Measurements from ENCODE around the gene SF1.

SF1 gene

DNA sequence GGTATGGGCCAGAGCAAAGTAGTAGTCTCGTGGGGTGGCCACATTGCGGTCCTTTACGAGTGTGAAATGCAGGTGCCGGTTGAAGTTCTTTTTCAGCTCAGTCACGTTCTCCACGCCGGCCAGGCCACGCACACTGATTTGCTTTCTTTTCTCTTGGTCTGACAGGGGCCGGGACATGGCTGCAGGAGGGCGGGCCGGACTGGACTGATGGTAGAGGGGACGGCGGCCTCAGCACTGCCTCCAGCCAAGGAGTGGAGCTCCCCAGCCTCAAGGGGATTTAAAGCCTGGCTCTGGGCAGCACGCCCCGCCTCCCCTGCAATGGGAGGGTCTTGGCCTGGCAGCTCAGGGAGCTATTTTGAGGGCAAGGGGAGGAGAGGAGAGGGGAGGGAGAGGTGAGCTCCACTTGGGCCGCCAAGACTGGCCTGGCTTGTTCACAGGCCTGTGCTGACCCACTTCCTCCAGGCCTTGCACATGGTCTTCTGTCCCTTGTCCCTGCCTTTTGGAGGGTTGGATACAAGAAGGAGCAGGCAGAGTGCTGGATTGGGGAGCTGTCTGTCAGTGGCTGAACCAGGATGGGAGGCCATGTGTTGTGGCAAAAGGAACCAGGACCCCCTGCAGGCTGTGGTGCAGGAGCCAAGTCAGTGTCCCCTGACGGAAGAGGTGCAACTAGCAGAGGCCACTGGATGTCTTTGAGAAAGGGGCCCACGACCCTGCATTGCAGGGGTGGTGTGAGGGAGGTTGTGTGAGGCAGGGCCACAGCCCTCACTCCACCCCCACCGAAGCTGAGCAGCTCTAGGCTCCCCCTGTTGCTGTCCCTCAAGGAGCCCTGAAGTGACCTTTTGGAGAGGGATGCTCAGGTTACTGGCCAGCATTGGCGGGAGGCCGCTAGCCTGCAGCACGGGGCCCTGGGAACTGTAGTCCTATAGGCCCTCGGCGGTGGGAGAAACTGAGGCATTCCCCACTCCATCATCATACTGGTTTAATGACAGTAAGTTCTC is 18.3 kb downstream of the SF1 start, which contains the start of gene PYGM:
TSS of gene PYGM (minus strand) at position 253 of the 998 bp plus-strand sequence. CDS start at position 177, 76 bp downstream.
- H3K4me2 ChIP-seq (ENCODE audit: low read length), result no peak within 1 kb of the TSS
- H3K27me3 ChIP-seq (ENCODE audit: low read depth, low read length), result no peaks in the 10 kb centered on the region
- H3K4me3 ChIP-seq (ENCODE audit: low read length), result no peak within 1 kb of the TSS
- H3K79me2 ChIP-seq (ENCODE audit: low read length), result peaks cover 4% of the 10 kb centered on the region; the same call in 1 of the 2 replicates
- H3K36me3 ChIP-seq (replicated peaks; ENCODE audit: low read depth, low read length), result peaks cover 29% of the 10 kb centered on the region
- no peaks in the 10 kb centered on the region for H3K9me3 ChIP-seq (ENCODE audit: insufficient read depth, low read length)
- no peak within 1 kb of the TSS for H3K9ac ChIP-seq (ENCODE audit: low read length)
- H2AFZ ChIP-seq (ENCODE audit: low read depth, low read length), result no peak within 1 kb of the TSS
- H3K27ac ChIP-seq (ENCODE audit: low read length), result no peak within 1 kb of the TSS; the same call in 1 of the 2 replicates
- no peaks in the 10 kb centered on the region for H3K4me1 ChIP-seq (ENCODE audit: low read length)
- H4K20me1 ChIP-seq (ENCODE audit: insufficient read depth, low read length), result peaks cover 36% of the 10 kb centered on the region
- TF ChIP-seq, protein P1, sequence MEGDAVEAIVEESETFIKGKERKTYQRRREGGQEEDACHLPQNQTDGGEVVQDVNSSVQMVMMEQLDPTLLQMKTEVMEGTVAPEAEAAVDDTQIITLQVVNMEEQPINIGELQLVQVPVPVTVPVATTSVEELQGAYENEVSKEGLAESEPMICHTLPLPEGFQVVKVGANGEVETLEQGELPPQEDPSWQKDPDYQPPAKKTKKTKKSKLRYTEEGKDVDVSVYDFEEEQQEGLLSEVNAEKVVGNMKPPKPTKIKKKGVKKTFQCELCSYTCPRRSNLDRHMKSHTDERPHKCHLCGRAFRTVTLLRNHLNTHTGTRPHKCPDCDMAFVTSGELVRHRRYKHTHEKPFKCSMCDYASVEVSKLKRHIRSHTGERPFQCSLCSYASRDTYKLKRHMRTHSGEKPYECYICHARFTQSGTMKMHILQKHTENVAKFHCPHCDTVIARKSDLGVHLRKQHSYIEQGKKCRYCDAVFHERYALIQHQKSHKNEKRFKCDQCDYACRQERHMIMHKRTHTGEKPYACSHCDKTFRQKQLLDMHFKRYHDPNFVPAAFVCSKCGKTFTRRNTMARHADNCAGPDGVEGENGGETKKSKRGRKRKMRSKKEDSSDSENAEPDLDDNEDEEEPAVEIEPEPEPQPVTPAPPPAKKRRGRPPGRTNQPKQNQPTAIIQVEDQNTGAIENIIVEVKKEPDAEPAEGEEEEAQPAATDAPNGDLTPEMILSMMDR (IDR thresholded peaks at IDR 0.05; ENCODE audit: low read depth, low read length), result no peak
- no peak for TF ChIP-seq EZH2phosphoT487 (IDR thresholded peaks at IDR 0.05; ENCODE audit: low read depth)

DNA sequence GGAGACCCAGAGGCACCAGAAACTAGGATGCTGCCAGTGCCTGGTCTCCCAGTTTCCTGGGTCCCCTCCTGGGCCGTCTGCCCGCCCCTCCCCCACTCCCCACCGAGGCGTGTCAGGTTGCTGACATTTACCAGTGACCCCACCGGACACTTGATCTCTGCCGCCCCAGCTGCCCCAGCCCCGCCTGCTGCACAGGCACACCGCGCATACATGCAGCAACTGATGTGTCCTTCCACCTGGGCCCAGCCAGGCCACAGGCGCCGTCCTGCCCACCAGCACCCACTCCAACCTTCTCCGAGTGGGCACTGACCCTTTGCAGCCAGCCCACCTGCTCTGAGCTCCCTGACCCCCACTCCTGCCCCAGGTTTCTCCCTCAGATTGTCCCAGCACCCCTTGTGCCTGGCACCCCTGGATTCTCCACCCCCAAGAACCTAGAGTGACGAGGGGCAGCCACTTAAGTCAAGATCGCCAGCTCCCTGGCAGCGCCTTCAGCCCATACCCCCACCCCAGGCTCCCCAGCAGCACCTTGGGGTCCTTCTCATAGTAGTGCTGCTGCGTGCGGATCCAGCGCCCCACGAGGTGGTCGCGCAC is 19.1 kb downstream of the SF1 start:
- H3K27me3 ChIP-seq (ENCODE audit: low read depth, low read length), result no peaks in the 10 kb centered on the region
- no peak overlapping the region for H3K4me2 ChIP-seq (ENCODE audit: low read length)
- no peaks in the 10 kb centered on the region for H3K4me1 ChIP-seq (ENCODE audit: low read length)
- H3K27ac ChIP-seq (ENCODE audit: low read length), result no peak overlapping the region
- no peak overlapping the region for H2AFZ ChIP-seq (ENCODE audit: low read depth, low read length)
- H3K79me2 ChIP-seq (ENCODE audit: low read length), result peaks cover under 1% of the 10 kb centered on the region; the same call in 1 of the 2 replicates
- peaks cover 28% of the 10 kb centered on the region for H4K20me1 ChIP-seq (ENCODE audit: insufficient read depth, low read length)
- no peak overlapping the region for H3K9ac ChIP-seq (ENCODE audit: low read length)
- H3K4me3 ChIP-seq (ENCODE audit: low read length), result no peak overlapping the region
- no peaks in the 10 kb centered on the region for H3K9me3 ChIP-seq (ENCODE audit: insufficient read depth, low read length)
- H3K36me3 ChIP-seq (replicated peaks; ENCODE audit: low read depth, low read length), result peaks cover 21% of the 10 kb centered on the region
- no peak for TF ChIP-seq EZH2phosphoT487 (IDR thresholded peaks at IDR 0.05; ENCODE audit: low read depth)
- TF ChIP-seq, protein P1 (IDR thresholded peaks at IDR 0.05; ENCODE audit: low read depth, low read length), result no peak

DNA sequence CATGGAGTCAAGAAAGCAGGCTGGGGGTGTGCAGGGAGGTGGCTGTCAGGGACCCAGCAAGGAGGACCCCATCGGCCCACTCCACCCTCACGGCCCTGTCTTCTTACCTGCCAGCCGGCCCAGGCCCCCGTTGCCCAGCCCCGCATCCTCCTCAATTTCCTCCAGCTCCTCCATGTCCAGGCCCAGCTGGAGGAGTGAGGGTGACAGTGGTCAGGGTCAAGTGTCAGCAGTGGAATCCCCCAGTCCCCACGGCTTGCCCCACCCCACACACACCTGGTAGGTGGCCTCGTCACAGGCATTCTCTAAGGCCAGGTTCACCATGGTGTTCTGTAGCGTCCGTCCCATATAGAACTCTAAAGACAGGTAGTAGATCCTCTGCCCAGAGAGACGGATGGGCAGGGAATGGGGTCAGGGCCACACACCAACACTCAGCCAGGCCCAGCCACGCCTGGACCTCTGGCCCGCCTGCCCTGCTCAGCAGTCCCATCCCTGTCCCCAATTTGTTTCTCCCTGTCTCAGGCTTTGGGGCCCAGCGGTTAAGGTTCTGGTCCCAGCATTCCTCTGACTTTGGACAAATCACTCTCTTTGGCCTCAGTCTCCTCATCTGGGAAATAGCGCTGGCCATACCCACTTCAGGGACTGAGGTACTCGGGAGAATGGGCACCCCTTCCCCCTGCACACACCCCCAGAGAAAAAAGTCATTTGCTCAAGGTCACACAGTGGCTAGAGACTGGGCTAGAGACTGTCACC is 19.8 kb downstream of the SF1 start:
- Histone ChIP-seq H3K27me3 (ENCODE audit: low read depth, low read length) (no peaks in the 10 kb centered on the region), H3K4me1 (ENCODE audit: low read length) (no peaks in the 10 kb centered on the region), H3K79me2 (ENCODE audit: low read length) (no peaks in the 10 kb centered on the region), H3K9ac (ENCODE audit: low read length) (no peak overlapping the region), H4K20me1 (ENCODE audit: insufficient read depth, low read length) (peaks cover 21% of the 10 kb centered on the region), H3K9me3 (ENCODE audit: insufficient read depth, low read length) (no peaks in the 10 kb centered on the region), H3K4me3 (ENCODE audit: low read length) (no peak overlapping the region), H3K27ac (ENCODE audit: low read length) (no peak overlapping the region), H2AFZ (ENCODE audit: low read depth, low read length) (no peak overlapping the region), H3K36me3 (replicated peaks; ENCODE audit: low read depth, low read length) (peaks cover 13% of the 10 kb centered on the region), H3K4me2 (ENCODE audit: low read length) (no peak overlapping the region)
- TF ChIP-seq EZH2phosphoT487 (IDR thresholded peaks at IDR 0.05; ENCODE audit: low read depth), result no peak
- TF ChIP-seq, protein P1 (IDR thresholded peaks at IDR 0.05; ENCODE audit: low read depth, low read length), result no peak

Data from OCI-LY3 (cell line).